A549 (cell line): Measurements from ENCODE around the gene ELL.

Experiments used
- BHLHE40 ChIP-seq: IDR thresholded peaks from 2 replicates; pipeline ENCODE4 v1.6.1; 2012; ENCODE audit warnings: low read depth, low read length, inconsistent platforms
- CHD2 ChIP-seq: fragments of 150-350 bp; IDR thresholded peaks from 2 replicates; pipeline ENCODE4 v1.6.1; 2014; ENCODE audit warnings: low read length; ENCODE audit not compliant: partially characterized antibody
- MAZ ChIP-seq: fragments of 150-350 bp; IDR thresholded peaks from 2 replicates; pipeline ENCODE4 v1.6.1; 2014; ENCODE audit warnings: antibody characterized with exemption, low read depth, low read length, borderline replicate concordance
- POLR2A ChIP-seq: IDR thresholded peaks from 2 replicates; pipeline ENCODE4 v1.6.1; 2012; ENCODE audit warnings: mild to moderate bottlenecking, low read length
- RAD21 ChIP-seq, 2 experiments: fragments of >200 bp in 1 of 2; sonication (Bioruptor Twin) in 1 of 2; formaldehyde crosslinking in 1 of 2; IDR thresholded peaks in 1 of 2; conservative IDR thresholded peaks in 1 of 2; 2 replicates in 1 of 2; 3 replicates in 1 of 2; pipeline ENCODE4 v1.6.1; 2012 to 2018; ENCODE audit warnings: inconsistent platforms in 1 of 2
- ZFP36 ChIP-seq: fragments of 450-650 bp; IDR thresholded peaks from 2 replicates; pipeline ENCODE4 v1.6.1; 2014; ENCODE audit warnings: borderline replicate concordance; ENCODE audit not compliant: partially characterized antibody
- TF ChIP-seq, protein P1 (sequence below): fragments of >200 bp; sonication (Bioruptor Twin); formaldehyde crosslinking; IDR thresholded peaks from 3 replicates; pipeline ENCODE4 v1.5.1; 2016

DNA sequence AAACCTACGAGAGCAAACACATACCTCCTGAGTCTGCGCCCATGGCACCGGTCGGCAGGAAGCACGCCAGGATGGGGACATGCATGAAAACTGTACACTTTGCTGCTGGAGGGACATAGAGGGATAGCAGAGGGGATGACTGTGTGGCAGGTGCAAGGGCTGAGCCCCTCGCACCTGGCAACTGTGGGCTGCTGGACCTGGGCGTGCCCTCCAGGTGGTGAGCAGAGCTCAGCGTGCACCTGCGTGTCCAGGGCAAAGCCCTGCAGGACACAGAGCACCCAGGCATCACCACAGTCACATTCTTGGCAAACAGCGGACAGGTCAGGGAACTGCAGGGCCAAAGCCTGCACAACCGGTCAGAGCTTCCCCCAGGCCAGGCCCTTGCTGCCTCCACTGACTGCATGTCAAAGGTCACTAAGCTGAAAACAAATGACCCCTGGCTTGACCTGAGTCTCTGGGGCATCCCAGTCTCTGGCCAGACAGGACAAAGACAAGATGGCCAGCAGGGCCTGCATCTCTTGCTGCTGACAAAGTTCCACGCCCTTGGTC lies 75.0 kb downstream of the ELL start:
- TF ChIP-seq MAZ (no peak), CHD2 (no peak), POLR2A (no peak), ZFP36 (no peak), BHLHE40 (no peak), RAD21 (conservative IDR thresholded peaks at IDR 0.05 in 1 of 2, IDR thresholded peaks at IDR 0.05 in 1 of 2) (no peak)
- TF ChIP-seq, protein P1, sequence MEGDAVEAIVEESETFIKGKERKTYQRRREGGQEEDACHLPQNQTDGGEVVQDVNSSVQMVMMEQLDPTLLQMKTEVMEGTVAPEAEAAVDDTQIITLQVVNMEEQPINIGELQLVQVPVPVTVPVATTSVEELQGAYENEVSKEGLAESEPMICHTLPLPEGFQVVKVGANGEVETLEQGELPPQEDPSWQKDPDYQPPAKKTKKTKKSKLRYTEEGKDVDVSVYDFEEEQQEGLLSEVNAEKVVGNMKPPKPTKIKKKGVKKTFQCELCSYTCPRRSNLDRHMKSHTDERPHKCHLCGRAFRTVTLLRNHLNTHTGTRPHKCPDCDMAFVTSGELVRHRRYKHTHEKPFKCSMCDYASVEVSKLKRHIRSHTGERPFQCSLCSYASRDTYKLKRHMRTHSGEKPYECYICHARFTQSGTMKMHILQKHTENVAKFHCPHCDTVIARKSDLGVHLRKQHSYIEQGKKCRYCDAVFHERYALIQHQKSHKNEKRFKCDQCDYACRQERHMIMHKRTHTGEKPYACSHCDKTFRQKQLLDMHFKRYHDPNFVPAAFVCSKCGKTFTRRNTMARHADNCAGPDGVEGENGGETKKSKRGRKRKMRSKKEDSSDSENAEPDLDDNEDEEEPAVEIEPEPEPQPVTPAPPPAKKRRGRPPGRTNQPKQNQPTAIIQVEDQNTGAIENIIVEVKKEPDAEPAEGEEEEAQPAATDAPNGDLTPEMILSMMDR: no peak
